NCI-H460 (cell line): Measurements from ENCODE around the gene CYP2C8. TPM values are rescaled to one million over a fixed set of nuclear protein-coding genes. Genes with fewer than 3 reads are reported as not detected.

Experiments used
- small RNA-seq, 2 experiments: library from RNA; depleted of rRNA; stranded (forward); fragments of <200 nt; gene quantifications; one replicate each; pipeline ENCODE3, GENCODE V24; 2014
- total RNA-seq: library from RNA; depleted of rRNA; stranded (reverse); fragments of >200 nt; shearing (Covaris generic); gene quantifications from 2 replicates; pipeline ENCODE4 v1.2.3, GENCODE V29; 2014; rRNA removed

The CYP2C8 gene
- total RNA-seq, 1 experiment from 2014 or later, result not detected

Small RNA genes within 50 kb of the gene (small RNA-seq; reads per million reads assigned to genes)
- 0 reads per million in 2 experiments for gene CYP2C60P

Other genes with a start within 250 kb of the CYP2C8 start
- not detected in 2 replicates for gene CYP2C9, start 130.8 kb downstream of the CYP2C8 start, total RNA-seq
- not detected in 2 replicates for gene ACSM6, start 124.7 kb upstream of the CYP2C8 start, total RNA-seq
- 19.4 and 21.0 TPM in 2 replicates for gene PDLIM1, start 221.5 kb upstream of the CYP2C8 start, total RNA-seq